HepG2 (cell line): ENCODE measurements around the gene DSCAML1. TPM values are rescaled to one million over a fixed set of nuclear protein-coding genes. Genes with fewer than 3 reads are reported as not detected.
A peak's percentile ranks its signal among the peaks of the same experiment; 100 is the strongest.

ENCODE experiments used
- ATAC-seq: fragments of 200-7000 bp; cut with Tn5 transposase; 3 replicates; pipeline ENCODE4 v1.9.1; 2020; ENCODE audit warnings: mild to moderate bottlenecking, moderate library complexity
- BruUV-seq: library from RNA; stranded (reverse); fragments of 400-500 nt; replicated peaks from 2 replicates; lab custom pipeline; 2021; lab: Mats Ljungman, UMichigan
- CTCF ChIA-PET: fragments of 300-600 bp; formaldehyde crosslinking; extraction: SDS; loops from one replicate; lab custom pipeline; 2021; ENCODE audit warnings: low total read pairs, inconsistent platforms, low intra/inter-chr PET ratio; lab: Yijun Ruan, JAX
- POLR2A ChIA-PET: fragments of 350-600 bp; sonication (Branson Sonifier 250); formaldehyde crosslinking; loops from one replicate; lab custom pipeline; 2020; ENCODE audit warnings: antibody characterized with exemption, inconsistent platforms; lab: Yijun Ruan, JAX
- DNase-seq: peaks from one replicate; pipeline ENCODE4 v3.0.0-alpha.2; 2015; ENCODE audit warnings: low spot score
- FAIRE-seq: peaks from 3 replicates; lab custom pipeline; 2011; peaks lifted over from hg19 to GRCh38; lab: Jason Lieb, UNC
- H2AFZ ChIP-seq: one replicate; pipeline ENCODE4 v1.6.1; 2011; ENCODE audit warnings: low read length, inconsistent platforms
- H3K27ac ChIP-seq: fragments of 300-600 bp; 3 replicates; pipeline ENCODE4 v1.8.0; 2011; ENCODE audit warnings: mixed run types, mild to moderate bottlenecking, mixed read lengths, low read length, inconsistent platforms; ENCODE audit not compliant: insufficient read depth; ENCODE audit errors: extremely low read length
- H3K27me3 ChIP-seq, 2 experiments: fragments of 200-600 bp in 1 of 2; 2 replicates in 1 of 2; 3 replicates in 1 of 2; pipeline versions ENCODE4 v1.6.0 to v1.8.0; 2011; ENCODE audit warnings: low read length in 2 of 2, mild to moderate bottlenecking in 2 of 2, moderate library complexity in 2 of 2, inconsistent platforms in 1 of 2; ENCODE audit not compliant: insufficient read depth in 2 of 2, control insufficient read depth in 1 of 2
- H3K36me3 ChIP-seq, 2 experiments: fragments of 200-600 bp in 1 of 2; replicated peaks in 1 of 2; 2 replicates in 1 of 2; 3 replicates in 1 of 2; pipeline versions ENCODE4 v1.5.1 to v1.8.0; 2011; ENCODE audit warnings: low read length in 2 of 2, inconsistent platforms in 1 of 2; ENCODE audit not compliant: insufficient read depth in 2 of 2, control insufficient read depth in 1 of 2
- H3K4me1 ChIP-seq: 2 replicates; pipeline ENCODE4 v1.5.1; 2012; ENCODE audit warnings: low read length, inconsistent platforms; ENCODE audit not compliant: insufficient read depth
- H3K4me2 ChIP-seq: 2 replicates; pipeline ENCODE4 v1.6.0; 2011; ENCODE audit warnings: low read depth, low read length, inconsistent platforms
- H3K4me3 ChIP-seq, 3 experiments: fragments of 200-600 bp in 1 of 3; sonication (generic), shearing (Covaris generic) in 1 of 3; replicated peaks in 1 of 3; 2 replicates each; pipeline ENCODE4 v1.5.1; 2011 to 2016; ENCODE audit warnings: low read length in 3 of 3, inconsistent platforms in 2 of 3, low read depth in 2 of 3, mild to moderate bottlenecking in 2 of 3, control low read depth in 1 of 3, mixed read lengths in 1 of 3; ENCODE audit not compliant: insufficient read depth in 1 of 3
- H3K79me2 ChIP-seq: one replicate; pipeline ENCODE4 v1.6.1; 2011; ENCODE audit warnings: low read length, inconsistent platforms; ENCODE audit not compliant: insufficient read depth
- H3K9ac ChIP-seq: 2 replicates; pipeline ENCODE4 v1.6.0; 2011; ENCODE audit warnings: mild to moderate bottlenecking, low read depth, low read length, inconsistent platforms; ENCODE audit not compliant: insufficient read depth
- H3K9me3 ChIP-seq: 2 replicates; pipeline ENCODE4 v1.5.1; 2012; ENCODE audit warnings: mild to moderate bottlenecking, low read length
- H4K20me1 ChIP-seq: 2 replicates; pipeline ENCODE4 v1.6.0; 2011; ENCODE audit warnings: inconsistent platforms, mild to moderate bottlenecking, low read length, moderate library complexity; ENCODE audit not compliant: insufficient read depth
- CTCF ChIP-seq: sonication (generic); formaldehyde crosslinking; IDR thresholded peaks from 2 replicates; pipeline ENCODE4 v1.5.0; 2020; ENCODE audit warnings: mild to moderate bottlenecking, missing genetic modification reagents, moderate library complexity
- GMEB2 ChIP-seq: IDR thresholded peaks from 2 replicates; pipeline ENCODE4 v1.6.1; 2016; ENCODE audit warnings: missing biosample characterization, missing genetic modification reagents, low read depth
- MAF1 ChIP-seq: sonication (generic); formaldehyde crosslinking; IDR thresholded peaks from 2 replicates; pipeline ENCODE4 v1.5.0; 2020; ENCODE audit warnings: missing genetic modification reagents, borderline replicate concordance
- MEIS1 ChIP-seq: sonication (generic); formaldehyde crosslinking; IDR thresholded peaks from 2 replicates; pipeline ENCODE4 v1.9.0; 2021; ENCODE audit warnings: mild to moderate bottlenecking, missing genetic modification reagents, moderate library complexity, borderline replicate concordance
- MXI1 ChIP-seq: IDR thresholded peaks from 3 replicates; pipeline ENCODE4 v1.6.1; 2012; ENCODE audit warnings: low read depth, low read length, inconsistent platforms, borderline replicate concordance
- RBM39 ChIP-seq: fragments of 200-400 bp; formaldehyde crosslinking; IDR thresholded peaks from one replicate; pipeline ENCODE4 v1.6.1; 2018; ENCODE audit warnings: antibody characterized with exemption, mild to moderate bottlenecking, low read depth, low read length; ENCODE audit not compliant: poor library complexity, severe bottlenecking
- RELA ChIP-seq: sonication (generic); formaldehyde crosslinking; IDR thresholded peaks from 2 replicates; pipeline ENCODE4 v1.4.0; 2020; ENCODE audit warnings: missing genetic modification reagents
- TIGD3 ChIP-seq: sonication (generic); formaldehyde crosslinking; IDR thresholded peaks from 2 replicates; pipeline ENCODE4 v1.5.1; 2020; ENCODE audit warnings: mild to moderate bottlenecking, missing genetic modification reagents, borderline replicate concordance
- U2AF1 ChIP-seq: fragments of 200-400 bp; formaldehyde crosslinking; optimal IDR thresholded peaks from 2 replicates; pipeline ENCODE3; 2017; ENCODE audit warnings: mild to moderate bottlenecking, low read depth, low read length
- ZBTB4 ChIP-seq: sonication (generic); formaldehyde crosslinking; IDR thresholded peaks from 2 replicates; pipeline ENCODE4 v1.4.0; 2020; ENCODE audit warnings: missing genetic modification reagents, mild to moderate bottlenecking, borderline replicate concordance
- WGBS: methylation state at CpG from one replicate; pipeline ENCODE4 v1.1.6; 2017; ENCODE audit warnings: low lambda C conversion rate; 5-methylcytosine and 5-hydroxymethylcytosine counted together
- in situ Hi-C: cut with HindIII; loops from 2 replicates; pipeline ENCODE4 v1.10.0; 2017; ENCODE audit warnings: low pct_unique_long_range_greater_than_20kb; ENCODE audit not compliant: extremely low pct_ligation_motif_present
- intact Hi-C: fragments of 100-400 bp; cut with micrococcal nuclease; formaldehyde crosslinking; loops from one replicate; pipeline ENCODE4 v1.10.0; 2022; ENCODE audit not compliant: unreplicated experiment
- polyA plus RNA-seq, 8 experiments: library from polyadenylated mRNA; depleted of rRNA in 3 of 8; stranded (reverse) in 7 of 8; unstranded in 1 of 8; fragments of >200 nt; fragmentation: Illumina TruSeq in 4 of 8; extraction: Trizol in 4 of 8; gene quantifications; 2 replicates each; pipeline versions ENCODE4 v1.2.1 to v1.2.3, GENCODE V29; 2011 to 2016; ENCODE audit warnings: low read depth in 4 of 8, missing spikeins in 1 of 8, mixed read lengths in 1 of 8; ENCODE audit not compliant: insufficient read depth in 1 of 8
- total RNA-seq, 5 experiments: library from RNA; depleted of rRNA; stranded (reverse); fragments of >200 nt; fragmentation: Illumina TruSeq; extraction: Trizol; gene quantifications; 2 replicates each; pipeline ENCODE4 v1.2.3, GENCODE V29; 2016; ENCODE audit warnings: low read depth in 1 of 5

DSCAML1 gene
- total and polyA plus RNA-seq, 2 of the 13 experiments (the other 11 are each of a cell fraction or from before 2014, with no cell fraction given), result 0.29 to 0.40 TPM

- TF ChIP-seq ZBTB4 (CRISPR knock-in tag), result no peak
- TF ChIP-seq TIGD3 (CRISPR knock-in tag), result no peak
- no peak for TF ChIP-seq RELA (CRISPR knock-in tag)
These were observed 44.6 kb upstream of the DSCAML1 start (continued) for GRCh38 chr11:117841551-117842031.

- intact Hi-C loops (loop anchor here (10.0 kb wide), 1 partner anchor 64 kb away; no protein-coding TSS in a partner anchor), in situ Hi-C loops (no loop called here)
- CTCF ChIA-PET, result no interaction called here
- H3K4me1 ChIP-seq, result peaks cover 14% of the 10 kb centered on the region
- H3K27me3 ChIP-seq, result peaks cover 10 to 51% of the 10 kb centered on the region in 2 experiments; a peak in 3 of 5 replicates
- no peak overlapping the region for H3K9ac ChIP-seq
- H3K4me3 ChIP-seq, result no peak overlapping the region
- WGBS, result 23% methylated on average over 11 of the region's 11 CpGs
- H3K79me2 ChIP-seq, result no peaks in the 10 kb centered on the region
- no peaks in the 10 kb centered on the region for H3K36me3 ChIP-seq
- no peak overlapping the region for H3K4me2 ChIP-seq
- no peak for DNase-seq
- POLR2A ChIA-PET, result no interaction called here
- FAIRE-seq, result no peak
- ATAC-seq, result no peak
- no peak overlapping the region for H3K27ac ChIP-seq
- TF ChIP-seq CTCF (CRISPR knock-in tag) (0 out of 2 replicates have a peak, but pooled peaks have one; percentile 5), GMEB2 (CRISPR knock-in tag) (no peak), MXI1 (no peak), MAF1 (CRISPR knock-in tag) (no peak), RBM39 (no peak), MEIS1 (CRISPR knock-in tag) (no peak), U2AF1 (no peak)
- H4K20me1 ChIP-seq, result no peaks in the 10 kb centered on the region
- no TSS peak for BruUV-seq
- H3K9me3 ChIP-seq, result no peaks in the 10 kb centered on the region
- no peak overlapping the region for H2AFZ ChIP-seq
These were observed 44.0 kb upstream of the DSCAML1 start for GRCh38 chr11:117840881-117841550.
